GM13977 (cell line): ENCODE measurements around the gene XPC.

ENCODE experiments used
- DNase-seq: peaks from one replicate; pipeline ENCODE4 v3.0.0; 2012; ENCODE audit warnings: low spot score
- CTCF ChIP-seq: IDR thresholded peaks from 2 replicates; pipeline ENCODE4 v1.5.1; 2012; ENCODE audit warnings: mild to moderate bottlenecking, control low read depth; ENCODE audit not compliant: insufficient read depth; ENCODE audit errors: extremely low read depth, missing control alignments
- in situ Hi-C: fragments of 300-500 bp; cut with MboI; formaldehyde crosslinking; loops from one replicate; pipeline ENCODE4 v1.12.0; 2022; ENCODE audit warnings: low sequenced_read_pairs, low pct_unique_long_range_greater_than_20kb, mixed read lengths, inconsistent platforms; ENCODE audit not compliant: unreplicated experiment

XPC gene

GRCh38 chr3:14133188-14133800 lies 45.1 kb downstream of the XPC start:
- DNase-seq, result no peak
- TF ChIP-seq CTCF, result no peak
- in situ Hi-C loops, result no loop called here

GRCh38 chr3:14132689-14133088 lies 45.7 kb downstream of the XPC start:
- in situ Hi-C loops, result no loop called here
- DNase-seq, result no peak
- TF ChIP-seq CTCF, result no peak

GRCh38 chr3:14132120-14132519 lies 46.3 kb downstream of the XPC start:
- in situ Hi-C loops, result no loop called here
- TF ChIP-seq CTCF, result no peak
- no peak for DNase-seq

- in situ Hi-C loops, result no loop called here
- TF ChIP-seq CTCF, result no peak
- no peak for DNase-seq
These were observed 47.3 kb downstream of the XPC start for GRCh38 chr3:14131134-14131533.

- no peak for DNase-seq
- in situ Hi-C loops, result no loop called here
- TF ChIP-seq CTCF, result no peak
These were observed 47.7 kb downstream of the XPC start for GRCh38 chr3:14130707-14131106.

GRCh38 chr3:14130230-14130629 lies 48.2 kb downstream of the XPC start:
- in situ Hi-C loops, result no loop called here
- no peak for DNase-seq

More at GRCh38 chr3:14130230-14130629, 48.2 kb downstream of the XPC start:
- TF ChIP-seq CTCF, result no peak
